ENCODE data around the gene BRICD5.
A peak's percentile ranks its signal among the peaks of the same experiment; 100 is the strongest.

Gene BRICD5

GRCh38 chr16:2208308-2208707, 2.4 kb downstream of the BRICD5 start:
- TF ChIP-seq CTCF (IDR thresholded peaks at IDR 0.05; ENCODE audit: low read depth, low read length), result no peak
- H3K4me3 ChIP-seq (ENCODE audit: low read depth, low read length), result no peak overlapping the region

- H3K4me3 ChIP-seq (ENCODE audit: low read depth, low read length), result no peak overlapping the region
- TF ChIP-seq CTCF (IDR thresholded peaks at IDR 0.05; ENCODE audit: low read depth, low read length), result no peak
These were observed 2.8 kb downstream of the BRICD5 start for GRCh38 chr16:2207872-2208271.

- no peak overlapping the region for H3K4me3 ChIP-seq (ENCODE audit: low read depth, low read length)
- TF ChIP-seq CTCF (IDR thresholded peaks at IDR 0.05; ENCODE audit: low read depth, low read length), result no peak
These were observed 3.8 kb downstream of the BRICD5 start for GRCh38 chr16:2206780-2207433.

GRCh38 chr16:2206420-2206779, 4.3 kb downstream of the BRICD5 start:
- peak overlapping the region; percentile 64 for H3K4me3 ChIP-seq (ENCODE audit: low read depth, low read length)
- no peak for TF ChIP-seq CTCF (IDR thresholded peaks at IDR 0.05; ENCODE audit: low read depth, low read length)

- no peak for TF ChIP-seq CTCF (IDR thresholded peaks at IDR 0.05; ENCODE audit: low read depth, low read length)
- H3K4me3 ChIP-seq (ENCODE audit: low read depth, low read length), result peak overlapping the region; percentile 64
These were observed 4.7 kb downstream of the BRICD5 start for GRCh38 chr16:2205967-2206313.

- TF ChIP-seq CTCF (IDR thresholded peaks at IDR 0.05; ENCODE audit: low read depth, low read length), result peak; percentile 8; the same call in 1 of the 2 replicates
- H3K4me3 ChIP-seq (ENCODE audit: low read depth, low read length), result peak within 1 kb of the TSS; percentile 64
These were observed 5.3 kb downstream of the BRICD5 start, which contains the start of gene MLST8 for GRCh38 chr16:2205104-2205966. MLST8 (plus strand) TSS chr16:2205454; CDS start chr16:2206086, 632 bp downstream.

Data from WI38 (cell line).